Right atrium auricular region (tissue), 2 donors: Measurements from ENCODE around the gene CA9. TPM values are rescaled to one million over a fixed set of nuclear protein-coding genes. Genes with fewer than 3 reads are reported as not detected.
A peak's percentile ranks its signal among the peaks of the same experiment; 100 is the strongest.

Source experiments
- DNase-seq: peaks from one replicate; pipeline ENCODE4 v3.0.0-alpha.2; 2019; ENCODE audit warnings: low spot score
- H3K27ac ChIP-seq, 2 donors: fragments of 200-600 bp; sonication (generic); 1 replicate in 1 of 2; 2 replicates in 1 of 2; pipeline ENCODE4 v1.5.1; 2016 to 2019
- H3K27me3 ChIP-seq, 2 donors: fragments of 200-600 bp; sonication (generic); one replicate each; pipeline versions ENCODE4 v1.5.1 to v1.6.0; 2017 to 2019
- H3K36me3 ChIP-seq: fragments of 200-600 bp; sonication (generic); one replicate; pipeline ENCODE4 v1.5.1; 2016
- H3K4me1 ChIP-seq, 2 donors: fragments of 200-600 bp; sonication (generic); one replicate each; pipeline versions ENCODE4 v1.5.1 to v1.6.0; 2017 to 2019
- H3K4me3 ChIP-seq, 2 donors: fragments of 200-600 bp; sonication (generic); 1 replicate in 1 of 2; 2 replicates in 1 of 2; pipeline ENCODE4 v1.5.1; 2017 to 2019; ENCODE audit warnings: mild to moderate bottlenecking in 1 of 2, moderate library complexity in 1 of 2
- H3K9me3 ChIP-seq, 2 donors: fragments of 200-600 bp; sonication (generic); one replicate each; pipeline ENCODE4 v1.5.1; 2019
- CTCF ChIP-seq, 2 donors: fragments of 200-600 bp; sonication (generic); IDR thresholded peaks; one replicate each; pipeline ENCODE4 v1.5.1; 2019; ENCODE audit warnings: antibody characterized with exemption in 2 of 2
- total RNA-seq, 2 donors: library from RNA; depleted of rRNA; stranded (reverse); fragments of >200 nt; gene quantifications; one replicate each; pipeline ENCODE4 v1.1.0, GENCODE V29; 2016

Gene CA9
- total RNA-seq, 2 donors from 2014 or later = 5.5 to 5.9 TPM

- TF ChIP-seq CTCF (IDR thresholded peaks at IDR 0.05) = peak; percentile 12 to 22
- Histone ChIP-seq H3K27ac (peak within 1 kb of the TSS; percentile 97 to 98), H3K4me1 (peaks cover 0 to 42% of the 10 kb centered on the region in 2 donors), H3K9me3 (no peaks in the 10 kb centered on the region), H3K36me3 (peaks cover 15% of the 10 kb centered on the region), H3K27me3 (no peaks in the 10 kb centered on the region), H3K4me3 (peak within 1 kb of the TSS; percentile 85 to 89)
- peak; percentile 99 for DNase-seq
Measured at GRCh38 chr9:35657546-35658136, 16.1 kb upstream of the CA9 start, which contains the start of gene RMRP. Gene RMRP (minus strand): TSS chr9:35658019.

GRCh38 chr9:35658137-35658967, 15.4 kb upstream of the CA9 start, which contains the start of gene CCDC107:
Gene CCDC107 (plus strand): TSS chr9:35658292. CDS start chr9:35658380, 88 bp downstream.
- peak; percentile 42 to 83 for TF ChIP-seq CTCF (IDR thresholded peaks at IDR 0.05)
- DNase-seq = peak; percentile 81
- H3K4me1 ChIP-seq = peaks cover 0 to 42% of the 10 kb centered on the region in 2 donors
- H3K36me3 ChIP-seq = peaks cover 15% of the 10 kb centered on the region
- no peaks in the 10 kb centered on the region for H3K27me3 ChIP-seq
- no peaks in the 10 kb centered on the region for H3K9me3 ChIP-seq
- peak within 1 kb of the TSS; percentile 97 to 98 for H3K27ac ChIP-seq
- peak within 1 kb of the TSS; percentile 85 to 89 for H3K4me3 ChIP-seq

GRCh38 chr9:35658968-35659220, 14.8 kb upstream of the CA9 start:
- peak overlapping the region; percentile 85 to 89 for H3K4me3 ChIP-seq
- peaks cover 15% of the 10 kb centered on the region for H3K36me3 ChIP-seq
- peak overlapping the region; percentile 97 to 98 for H3K27ac ChIP-seq
- H3K4me1 ChIP-seq = peaks cover 0 to 42% of the 10 kb centered on the region in 2 donors
- DNase-seq = no peak
- H3K9me3 ChIP-seq = no peaks in the 10 kb centered on the region
- H3K27me3 ChIP-seq = no peaks in the 10 kb centered on the region
- TF ChIP-seq CTCF (IDR thresholded peaks at IDR 0.05) = no peak

- TF ChIP-seq CTCF (IDR thresholded peaks at IDR 0.05) = no peak
- Histone ChIP-seq H3K9me3 (no peaks in the 10 kb centered on the region), H3K27ac (peak overlapping the region; percentile 97 to 98), H3K4me3 (peak overlapping the region; percentile 85 to 89), H3K27me3 (no peaks in the 10 kb centered on the region), H3K36me3 (peaks cover 15% of the 10 kb centered on the region), H3K4me1 (peaks cover 0 to 42% of the 10 kb centered on the region in 2 donors)
- no peak for DNase-seq
Measured at GRCh38 chr9:35659340-35659739, 14.4 kb upstream of the CA9 start.

- peaks cover 0 to 54% of the 10 kb centered on the region in 2 donors for H3K4me1 ChIP-seq
- H3K9me3 ChIP-seq = no peaks in the 10 kb centered on the region
- H3K27ac ChIP-seq = peak overlapping the region; percentile 97 to 98
- H3K27me3 ChIP-seq = no peaks in the 10 kb centered on the region
- peak in 1 of 2 donors; percentile 73 for TF ChIP-seq CTCF (IDR thresholded peaks at IDR 0.05)
- peaks cover 15% of the 10 kb centered on the region for H3K36me3 ChIP-seq
- DNase-seq = no peak
- H3K4me3 ChIP-seq = no peak overlapping the region
Measured at GRCh38 chr9:35660966-35661415, 12.7 kb upstream of the CA9 start.
